AG09309 (cell line): Measurements from ENCODE around the gene PROP1.
"Not testable (repeated sequence)": the region's sequence is repeated elsewhere in the genome, so short reads cannot be mapped to it uniquely, and the experiment has no call there.

Experiments
- DNase-seq: peaks from one replicate; pipeline ENCODE4 v3.0.0-alpha.2; 2010; ENCODE audit warnings: low read depth
- H3K4me3 ChIP-seq: 2 replicates; pipeline ENCODE4 v1.5.1; 2011; ENCODE audit warnings: mild to moderate bottlenecking, low read depth, low read length, moderate library complexity; ENCODE audit not compliant: control insufficient read depth
- TF ChIP-seq, protein P1 (sequence below): IDR thresholded peaks from 2 replicates; pipeline ENCODE4 v1.5.1; 2011; ENCODE audit warnings: mild to moderate bottlenecking, low read depth, low read length, inconsistent platforms; ENCODE audit not compliant: insufficient read depth, control insufficient read depth; ENCODE audit errors: missing control alignments

The PROP1 gene

DNA sequence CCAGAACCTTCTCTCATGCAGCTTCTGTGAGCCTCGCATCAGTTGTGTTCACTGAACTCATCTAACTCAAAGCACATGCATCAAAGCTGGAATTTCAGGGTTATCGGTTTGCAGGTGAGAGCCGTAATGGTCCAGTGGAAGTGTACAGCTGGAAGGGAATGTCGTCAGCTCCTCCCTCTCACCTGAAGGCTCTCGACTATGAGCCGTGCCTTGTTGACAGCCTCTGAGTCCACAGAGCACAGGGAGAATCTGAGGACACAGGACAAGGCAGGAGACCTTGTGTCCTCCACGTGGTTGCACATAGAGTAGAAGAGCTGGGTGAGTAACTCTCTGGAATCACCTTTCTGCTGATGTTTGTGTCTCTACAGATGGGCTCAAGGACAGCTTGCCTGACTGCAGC lies 38.8 kb downstream of the PROP1 start:
- DNase-seq: no peak
- no peak overlapping the region for H3K4me3 ChIP-seq
- TF ChIP-seq, protein P1, sequence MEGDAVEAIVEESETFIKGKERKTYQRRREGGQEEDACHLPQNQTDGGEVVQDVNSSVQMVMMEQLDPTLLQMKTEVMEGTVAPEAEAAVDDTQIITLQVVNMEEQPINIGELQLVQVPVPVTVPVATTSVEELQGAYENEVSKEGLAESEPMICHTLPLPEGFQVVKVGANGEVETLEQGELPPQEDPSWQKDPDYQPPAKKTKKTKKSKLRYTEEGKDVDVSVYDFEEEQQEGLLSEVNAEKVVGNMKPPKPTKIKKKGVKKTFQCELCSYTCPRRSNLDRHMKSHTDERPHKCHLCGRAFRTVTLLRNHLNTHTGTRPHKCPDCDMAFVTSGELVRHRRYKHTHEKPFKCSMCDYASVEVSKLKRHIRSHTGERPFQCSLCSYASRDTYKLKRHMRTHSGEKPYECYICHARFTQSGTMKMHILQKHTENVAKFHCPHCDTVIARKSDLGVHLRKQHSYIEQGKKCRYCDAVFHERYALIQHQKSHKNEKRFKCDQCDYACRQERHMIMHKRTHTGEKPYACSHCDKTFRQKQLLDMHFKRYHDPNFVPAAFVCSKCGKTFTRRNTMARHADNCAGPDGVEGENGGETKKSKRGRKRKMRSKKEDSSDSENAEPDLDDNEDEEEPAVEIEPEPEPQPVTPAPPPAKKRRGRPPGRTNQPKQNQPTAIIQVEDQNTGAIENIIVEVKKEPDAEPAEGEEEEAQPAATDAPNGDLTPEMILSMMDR: no peak

DNA sequence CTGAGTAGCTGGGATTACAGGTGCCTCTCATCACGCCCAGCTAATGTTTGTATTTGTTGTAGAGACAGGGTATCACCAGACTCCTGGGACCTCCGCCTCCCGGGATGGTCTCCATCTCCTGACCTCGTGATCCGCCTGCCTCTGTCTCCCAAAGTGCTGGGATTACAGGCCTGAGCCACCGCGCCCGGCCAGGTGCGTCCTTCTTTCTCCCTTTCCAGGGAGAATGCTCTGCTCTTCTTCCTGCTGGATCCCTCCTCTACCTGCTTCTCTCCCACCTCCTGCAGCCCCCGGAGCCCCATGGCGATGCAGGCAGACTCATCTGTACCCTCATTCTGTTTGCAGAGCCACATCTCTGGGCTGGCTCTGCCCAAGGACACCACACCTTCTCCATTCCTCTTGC lies 42.9 kb downstream of the PROP1 start:
- H3K4me3 ChIP-seq, DNase-seq: not testable (repeated sequence)

DNA sequence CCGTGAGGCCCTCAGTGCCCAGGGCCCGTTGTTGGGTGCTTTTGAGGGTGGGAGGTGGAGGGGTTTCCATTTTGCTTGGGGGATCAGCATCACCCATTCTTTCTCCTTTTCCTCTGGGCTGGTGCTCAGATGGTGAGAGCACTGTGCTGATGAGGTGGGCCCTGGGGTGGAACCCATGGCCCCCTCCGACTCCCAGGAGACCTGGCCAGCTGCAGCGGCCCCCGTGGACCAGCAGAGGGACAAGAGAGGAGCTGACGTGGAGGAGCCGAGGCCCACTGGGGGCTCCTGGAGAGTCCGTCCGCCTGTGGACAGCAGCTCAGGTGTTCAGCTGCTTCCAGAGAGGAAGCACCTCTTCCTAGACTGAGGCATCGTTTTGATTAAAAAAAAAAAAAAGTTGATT lies 46.4 kb downstream of the PROP1 start:
- H3K4me3 ChIP-seq, DNase-seq: not testable (repeated sequence)

DNA sequence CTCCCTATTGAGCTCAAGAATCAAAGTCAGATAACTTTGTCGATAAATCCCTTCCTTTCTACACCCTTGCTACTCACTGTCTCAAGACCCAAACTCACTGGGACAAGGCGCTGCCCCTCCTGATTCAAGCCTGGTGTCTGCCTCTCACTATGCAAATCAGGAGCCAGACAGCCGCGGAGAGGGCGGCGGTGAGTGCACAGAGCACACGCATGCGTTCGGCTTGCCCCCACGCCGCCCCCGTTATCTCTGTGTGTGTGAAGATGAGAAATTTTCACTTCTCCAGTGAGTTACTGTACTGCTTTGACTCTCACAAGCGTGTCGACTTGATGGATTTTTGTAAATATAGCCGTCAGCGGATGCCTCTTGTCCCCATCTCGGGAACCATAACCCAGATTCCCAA lies 47.0 kb downstream of the PROP1 start:
- H3K4me3 ChIP-seq, DNase-seq: not testable (repeated sequence)

DNA sequence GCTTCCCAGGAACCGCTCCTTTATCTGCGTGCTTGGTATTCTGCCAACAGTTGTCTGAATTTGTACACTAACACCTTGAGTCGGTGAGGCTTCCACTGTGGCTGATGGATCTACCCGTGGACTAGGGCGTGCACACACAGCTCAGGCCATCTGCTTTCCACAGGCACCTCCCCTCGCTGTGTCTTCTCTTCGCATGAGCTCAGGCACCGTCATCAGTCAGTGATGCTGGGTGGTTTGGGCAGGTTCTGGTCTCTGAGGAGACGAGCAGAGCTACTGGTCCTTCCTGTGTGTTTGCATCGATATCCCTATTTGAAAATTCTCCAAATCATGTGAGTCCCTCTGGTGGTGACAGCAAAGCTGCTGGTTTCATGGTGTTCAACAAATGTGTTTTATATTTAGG lies 48.1 kb downstream of the PROP1 start:
- not testable (repeated sequence) for H3K4me3 ChIP-seq, DNase-seq
- TF ChIP-seq, protein P1: peak; percentile 3

DNA sequence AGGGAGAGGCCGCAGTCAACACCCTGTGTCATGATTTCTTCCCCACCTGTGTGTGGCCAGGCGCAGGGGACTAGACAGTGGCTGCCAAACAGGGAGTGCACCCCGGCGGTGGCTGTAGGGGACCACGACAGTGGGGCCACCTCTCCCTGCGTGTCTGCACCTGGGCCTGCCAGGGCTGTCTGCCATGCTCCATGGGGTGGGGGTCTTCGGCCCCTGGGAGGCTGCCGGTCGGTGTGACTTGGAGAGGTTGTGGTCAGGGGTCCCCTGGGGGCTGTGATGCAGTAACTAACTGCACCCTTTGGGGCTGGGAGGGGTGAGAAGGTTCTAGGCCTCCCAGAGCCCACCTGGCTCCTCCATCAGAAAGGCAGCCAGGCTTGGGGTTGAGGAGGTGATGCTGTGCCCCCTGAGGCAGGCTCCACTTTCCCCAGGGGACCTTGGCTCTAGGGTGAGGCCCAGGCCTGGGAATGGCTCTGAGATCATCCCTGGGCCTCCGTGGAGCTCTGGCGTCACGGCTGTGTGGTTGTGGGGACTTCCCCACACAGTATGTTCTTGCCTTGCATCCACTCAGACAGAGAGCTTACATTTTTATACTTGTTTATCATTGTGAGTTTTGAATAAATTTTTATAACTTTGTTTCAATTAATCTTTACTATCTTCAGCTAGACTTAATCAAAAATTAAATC lies 50.3 kb downstream of the PROP1 start:
- not testable (repeated sequence) for DNase-seq, H3K4me3 ChIP-seq

DNA sequence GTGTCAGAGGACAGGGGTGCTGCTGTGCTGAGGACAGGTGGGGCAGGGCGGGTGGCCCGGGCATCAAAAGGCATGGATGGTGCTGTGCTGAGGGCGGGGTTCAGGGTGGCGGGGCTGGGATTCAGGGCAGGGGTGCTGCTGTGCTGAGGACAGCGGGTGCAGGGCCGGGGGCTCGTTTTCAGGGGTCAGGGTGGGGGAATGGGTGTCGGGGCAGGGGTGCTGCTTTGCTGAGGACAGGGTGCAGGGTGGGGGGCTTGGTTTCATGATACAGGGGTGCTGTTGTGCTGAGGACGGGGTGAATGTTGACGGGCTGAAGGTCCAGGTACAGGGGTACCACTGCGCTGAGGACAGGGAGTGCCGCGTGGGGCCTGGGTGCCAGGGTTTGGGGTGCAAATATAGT lies 50.9 kb downstream of the PROP1 start:
- DNase-seq: not testable (repeated sequence)

DNA sequence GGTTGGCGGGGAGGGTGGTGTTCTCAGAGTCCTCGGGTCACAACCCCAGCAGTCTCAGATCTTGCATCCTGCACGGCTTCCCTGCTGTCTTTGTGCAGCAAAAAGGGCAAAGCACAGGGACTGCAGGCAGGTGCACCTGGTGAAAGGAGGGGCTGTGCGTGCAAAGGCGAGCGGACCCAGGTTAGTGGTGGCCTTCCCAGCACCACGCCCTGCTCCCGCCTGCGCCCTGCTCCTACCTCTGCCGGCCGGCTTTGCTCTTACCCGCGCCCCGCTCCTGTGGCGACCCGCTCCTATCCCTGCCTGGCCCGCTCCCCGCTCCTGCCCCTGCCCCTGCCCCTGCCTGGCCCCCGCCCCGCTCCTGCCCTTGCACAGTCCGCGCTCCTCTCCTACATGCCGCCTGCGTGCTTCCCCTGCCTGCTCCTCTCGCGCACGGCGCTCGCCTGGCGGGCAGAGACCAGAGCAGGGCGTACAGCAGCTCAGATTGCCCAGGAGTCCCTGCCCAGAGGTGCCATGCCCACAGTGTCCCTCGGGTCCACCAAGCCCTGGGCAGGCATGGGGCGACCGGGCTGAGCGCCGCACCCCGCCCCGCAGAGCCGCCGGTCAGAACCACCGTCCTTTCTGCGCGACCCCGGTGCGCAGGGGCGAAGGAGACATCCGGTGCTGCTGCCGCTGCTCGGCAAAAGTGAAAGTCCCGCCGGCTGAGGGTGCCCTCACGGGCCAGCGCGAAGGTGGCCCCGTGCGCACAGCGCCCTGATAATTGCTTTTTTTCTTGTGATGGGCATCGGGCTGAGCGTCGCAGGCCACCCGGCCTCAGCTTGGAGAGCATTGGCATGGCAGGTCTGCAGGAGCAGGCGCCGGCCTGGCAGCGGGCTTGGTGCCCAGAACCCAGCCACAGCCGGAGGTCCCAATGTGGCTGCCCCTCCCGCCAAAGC lies 52.0 kb downstream of the PROP1 start:
- DNase-seq: not testable (repeated sequence)
- peak overlapping the region; percentile 50 for H3K4me3 ChIP-seq

More for the DNA sequence above, 50.9 kb downstream of the PROP1 start:
- not testable (repeated sequence) for H3K4me3 ChIP-seq

DNA sequence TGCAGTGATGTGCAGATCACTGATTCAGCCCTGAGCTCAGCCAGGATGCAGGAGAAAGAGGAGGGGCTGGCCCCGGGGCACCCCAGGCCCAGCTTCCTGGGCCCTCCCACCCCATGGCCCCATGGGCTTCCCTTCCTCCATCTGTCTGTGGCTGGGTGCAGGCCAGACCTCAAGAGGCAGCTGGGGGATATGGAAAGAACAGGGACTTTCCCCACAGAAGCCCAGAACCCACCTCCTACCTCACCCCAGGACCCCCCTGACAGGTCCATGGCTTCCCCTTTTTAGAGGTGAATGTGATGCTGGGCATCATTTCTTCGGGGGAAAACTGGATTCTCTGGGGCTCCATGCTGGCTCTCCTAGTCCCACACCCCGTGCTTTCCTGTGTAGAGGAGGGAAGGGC lies 53.1 kb downstream of the PROP1 start:
- DNase-seq: not testable (repeated sequence)

More for the DNA sequence above, 53.1 kb downstream of the PROP1 start:
- not testable (repeated sequence) for H3K4me3 ChIP-seq
